GM18511 (cell line): Measurements from ENCODE around the gene LIN7C.
"Not testable (repeated sequence)": the region's sequence is repeated elsewhere in the genome, so short reads cannot be mapped to it uniquely, and the experiment has no call there.

ENCODE experiments used
- ATAC-seq: cut with Tn5 transposase; IDR thresholded peaks from one replicate; pipeline ENCODE4 v1.9.1; 2021; ENCODE audit warnings: mild to moderate bottlenecking, moderate library complexity; ENCODE audit not compliant: unreplicated experiment

LIN7C gene

GRCh38 chr11:27448184-27448540 lies 58.4 kb downstream of the LIN7C start:
- ATAC-seq, result not testable (repeated sequence)

GRCh38 chr11:27447288-27448183 lies 59.0 kb downstream of the LIN7C start:
- ATAC-seq, result no peak

GRCh38 chr11:27445625-27446024 lies 60.9 kb downstream of the LIN7C start:
- no peak for ATAC-seq

GRCh38 chr11:27444801-27445215 lies 61.8 kb downstream of the LIN7C start:
- no peak for ATAC-seq
